Fibroblast of mammary gland (primary cell): Measurements from ENCODE around the gene CPLX1.

Experiments
- DNase-seq: peaks from one replicate; pipeline ENCODE4 v3.0.0-alpha.2; 2010; ENCODE audit warnings: low read depth
- H3K4me3 ChIP-seq: 2 replicates; pipeline ENCODE4 v1.5.1; 2011; ENCODE audit warnings: low read depth, mild to moderate bottlenecking, low read length, moderate library complexity; ENCODE audit not compliant: control insufficient read depth
- TF ChIP-seq, protein P1 (sequence below): conservative IDR thresholded peaks from 2 replicates; pipeline ENCODE4 v1.5.1; 2011; ENCODE audit warnings: low read depth, low read length, inconsistent platforms; ENCODE audit not compliant: control insufficient read depth, insufficient read depth

Gene CPLX1

GRCh38 chr4:839675-840443, 13.9 kb upstream of the CPLX1 start:
- H3K4me3 ChIP-seq: no peak overlapping the region
- no peak for DNase-seq
- TF ChIP-seq, protein P1, sequence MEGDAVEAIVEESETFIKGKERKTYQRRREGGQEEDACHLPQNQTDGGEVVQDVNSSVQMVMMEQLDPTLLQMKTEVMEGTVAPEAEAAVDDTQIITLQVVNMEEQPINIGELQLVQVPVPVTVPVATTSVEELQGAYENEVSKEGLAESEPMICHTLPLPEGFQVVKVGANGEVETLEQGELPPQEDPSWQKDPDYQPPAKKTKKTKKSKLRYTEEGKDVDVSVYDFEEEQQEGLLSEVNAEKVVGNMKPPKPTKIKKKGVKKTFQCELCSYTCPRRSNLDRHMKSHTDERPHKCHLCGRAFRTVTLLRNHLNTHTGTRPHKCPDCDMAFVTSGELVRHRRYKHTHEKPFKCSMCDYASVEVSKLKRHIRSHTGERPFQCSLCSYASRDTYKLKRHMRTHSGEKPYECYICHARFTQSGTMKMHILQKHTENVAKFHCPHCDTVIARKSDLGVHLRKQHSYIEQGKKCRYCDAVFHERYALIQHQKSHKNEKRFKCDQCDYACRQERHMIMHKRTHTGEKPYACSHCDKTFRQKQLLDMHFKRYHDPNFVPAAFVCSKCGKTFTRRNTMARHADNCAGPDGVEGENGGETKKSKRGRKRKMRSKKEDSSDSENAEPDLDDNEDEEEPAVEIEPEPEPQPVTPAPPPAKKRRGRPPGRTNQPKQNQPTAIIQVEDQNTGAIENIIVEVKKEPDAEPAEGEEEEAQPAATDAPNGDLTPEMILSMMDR: no peak

DNA sequence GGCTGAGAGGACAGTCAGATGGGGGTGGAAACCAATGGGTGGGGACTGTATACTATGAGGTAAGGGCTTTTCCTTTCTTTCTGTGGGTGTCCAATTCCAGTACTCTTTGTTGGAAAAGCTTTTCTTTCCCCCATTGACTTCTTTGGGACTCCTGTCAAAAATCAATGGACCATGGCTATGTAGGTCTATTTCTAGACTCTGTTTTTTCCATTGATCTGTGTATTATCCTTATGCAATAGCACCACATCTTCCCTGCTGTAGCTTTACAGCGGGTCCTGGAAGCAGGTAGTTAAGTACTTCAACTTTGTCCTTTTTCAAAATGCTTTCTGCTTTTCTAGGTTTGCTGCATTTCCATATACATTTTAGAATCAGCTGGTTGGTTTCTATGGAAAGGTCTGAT, 11.8 kb upstream of the CPLX1 start:
- DNase-seq: no peak
- TF ChIP-seq, protein P1: no peak
- H3K4me3 ChIP-seq: no peak overlapping the region

- TF ChIP-seq, protein P1: no peak
- H3K4me3 ChIP-seq: no peak overlapping the region
- DNase-seq: no peak
Observed at GRCh38 chr4:836750-837301, 10.9 kb upstream of the CPLX1 start.

GRCh38 chr4:836003-836511, 10.1 kb upstream of the CPLX1 start:
- TF ChIP-seq, protein P1: no peak
- H3K4me3 ChIP-seq: no peak overlapping the region
- DNase-seq: no peak

DNA sequence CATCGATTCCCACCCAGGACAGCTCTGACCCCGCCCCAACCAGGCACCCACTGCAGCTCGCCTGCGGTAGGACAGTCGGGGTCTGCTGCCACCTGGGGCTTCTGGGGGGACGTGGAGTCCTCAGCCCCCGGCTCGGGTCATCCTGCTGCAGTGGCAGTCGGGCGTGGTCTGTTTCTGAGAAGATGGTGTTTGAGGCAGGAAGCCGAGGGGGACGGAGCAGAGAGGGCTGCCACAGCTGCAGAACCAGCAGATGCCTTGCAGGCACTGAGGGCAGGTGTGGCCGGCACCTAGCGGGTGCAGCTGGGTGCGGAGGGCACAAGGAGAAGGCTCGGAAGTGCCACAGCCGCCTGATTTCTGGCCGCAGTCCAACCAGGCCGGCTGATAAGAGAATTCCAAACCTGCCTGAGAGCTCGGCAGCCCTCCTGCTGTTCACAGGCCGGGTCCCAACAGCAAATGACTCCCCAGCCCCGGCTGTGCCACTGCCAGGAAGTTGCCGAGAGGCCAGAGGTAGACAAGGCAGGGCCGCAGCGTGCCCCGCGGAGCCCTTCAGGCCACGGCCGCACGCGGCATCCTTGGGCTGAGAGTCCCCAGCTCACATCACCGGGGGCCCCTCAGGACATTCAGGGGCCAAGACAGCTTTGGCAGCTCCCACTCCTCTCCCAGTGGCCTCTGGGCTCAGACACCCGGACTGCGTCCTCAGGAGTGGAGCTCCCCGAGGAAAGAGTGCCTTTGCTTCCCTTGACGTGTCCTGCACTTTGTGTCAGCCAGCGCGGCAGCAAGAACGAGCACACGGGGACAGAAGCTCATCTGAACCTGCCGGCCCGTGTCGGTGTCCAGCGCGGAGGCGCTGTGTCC, 9.4 kb upstream of the CPLX1 start:
- TF ChIP-seq, protein P1: no peak
- H3K4me3 ChIP-seq: no peak overlapping the region
- no peak for DNase-seq

DNA sequence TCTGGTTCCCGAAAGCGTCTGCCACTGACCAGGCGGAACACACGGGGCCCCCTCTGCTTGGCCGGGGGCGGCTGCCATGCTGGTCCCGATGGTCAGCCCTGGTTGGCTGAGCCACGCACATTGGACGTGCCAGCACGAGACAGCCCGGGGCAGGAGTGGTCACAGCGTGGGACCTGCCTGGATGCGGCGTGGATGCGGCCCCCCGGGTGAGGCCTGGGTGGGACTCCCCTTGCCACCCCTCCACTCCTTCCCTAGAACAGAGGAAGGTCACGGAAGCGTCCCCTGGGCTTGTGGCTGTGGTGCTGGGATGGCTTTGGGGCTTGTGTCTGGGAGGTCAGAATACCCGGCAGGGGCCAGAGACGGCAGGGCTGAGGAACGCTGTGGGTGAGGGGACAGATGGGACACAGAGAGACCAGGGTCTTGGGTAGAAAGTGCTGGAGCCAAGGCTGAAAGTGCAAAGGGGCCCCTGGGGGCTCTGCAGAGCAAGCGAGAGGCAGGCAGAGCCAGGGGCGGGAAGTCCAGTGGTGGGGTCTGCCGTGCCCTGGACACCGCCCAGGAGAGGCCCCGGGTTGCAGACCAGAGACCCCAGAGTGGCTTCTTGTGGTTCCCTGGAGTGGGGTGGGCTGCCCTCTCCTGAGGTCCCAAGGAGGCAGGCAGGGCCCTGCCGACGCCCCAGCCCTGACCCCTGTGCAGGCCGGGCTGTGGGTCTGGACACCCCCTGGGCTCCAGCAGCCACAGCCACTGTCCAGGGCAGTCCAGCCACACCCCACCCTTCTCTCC, 8.6 kb upstream of the CPLX1 start:
- DNase-seq: no peak
- TF ChIP-seq, protein P1: no peak
- no peak overlapping the region for H3K4me3 ChIP-seq
